ENCODE measurements around the gene ANO3.

ANO3 gene

GRCh38 chr11:26365284-26365683 is 33.4 kb downstream of the ANO3 start:
- no peak for DNase-seq

- DNase-seq: no peak
Measured at GRCh38 chr11:26377619-26378018, 45.7 kb downstream of the ANO3 start.

- no peak for DNase-seq
Measured at GRCh38 chr11:26399336-26399735, 67.4 kb downstream of the ANO3 start.

GRCh38 chr11:26410706-26411366 is 78.9 kb downstream of the ANO3 start:
- DNase-seq: no peak

GRCh38 chr11:26412955-26413354 is 81.0 kb downstream of the ANO3 start:
- DNase-seq: no peak

GRCh38 chr11:26418386-26418912 is 86.5 kb downstream of the ANO3 start:
- no peak for DNase-seq

- no peak for DNase-seq
Measured at GRCh38 chr11:26420331-26420730, 88.4 kb downstream of the ANO3 start.

GRCh38 chr11:26424255-26424654 is 92.3 kb downstream of the ANO3 start:
- DNase-seq: no peak

GRCh38 chr11:26439854-26440253 is 107.9 kb downstream of the ANO3 start:
- no peak for DNase-seq

GRCh38 chr11:26442131-26442530 is 110.2 kb downstream of the ANO3 start:
- no peak for DNase-seq

GRCh38 chr11:26443617-26444016 is 111.7 kb downstream of the ANO3 start:
- DNase-seq: no peak

- DNase-seq: no peak
Measured at GRCh38 chr11:26457636-26458035, 125.7 kb downstream of the ANO3 start.

GRCh38 chr11:26465274-26465673 is 133.3 kb downstream of the ANO3 start:
- no peak for DNase-seq

- no peak for DNase-seq
Measured at GRCh38 chr11:26467506-26467905, 135.6 kb downstream of the ANO3 start.

- DNase-seq: no peak
Measured at GRCh38 chr11:26470992-26471391, 139.1 kb downstream of the ANO3 start.

- no peak for DNase-seq
Measured at GRCh38 chr11:26473216-26474194, 141.6 kb downstream of the ANO3 start.

GRCh38 chr11:26474401-26474800 is 142.5 kb downstream of the ANO3 start:
- DNase-seq: no peak

- DNase-seq: no peak
Measured at GRCh38 chr11:26477396-26477795, 145.5 kb downstream of the ANO3 start.

- DNase-seq: no peak
Measured at GRCh38 chr11:26478710-26479109, 146.8 kb downstream of the ANO3 start.

GRCh38 chr11:26480041-26480440 is 148.1 kb downstream of the ANO3 start:
- no peak for DNase-seq

GRCh38 chr11:26483108-26483507 is 151.2 kb downstream of the ANO3 start:
- no peak for DNase-seq

- no peak for DNase-seq
Measured at GRCh38 chr11:26490546-26490945, 158.6 kb downstream of the ANO3 start.

- no peak for DNase-seq
Measured at GRCh38 chr11:26493616-26494015, 161.7 kb downstream of the ANO3 start.

- DNase-seq: no peak
Measured at GRCh38 chr11:26507229-26507628, 175.3 kb downstream of the ANO3 start.
